A673 (cell line): ENCODE data around the gene PRTG.

Experiments used
- EZH2 ChIP-seq: fragments of 200-600 bp; sonication (generic); IDR thresholded peaks from 2 replicates; pipeline ENCODE4 v1.6.1; 2017; ENCODE audit warnings: borderline replicate concordance, low read depth, mild to moderate bottlenecking, mixed read lengths, antibody characterized with exemption, low read length; ENCODE audit not compliant: poor library complexity, severe bottlenecking
- TF ChIP-seq, protein P1 (sequence below): fragments of 300-800, 200-600 bp; sonication (generic); conservative IDR thresholded peaks from 2 replicates; pipeline ENCODE4 v1.5.1; 2017; ENCODE audit warnings: low read depth, mild to moderate bottlenecking, antibody characterized with exemption, low read length, moderate library complexity, mixed read lengths

DNA sequence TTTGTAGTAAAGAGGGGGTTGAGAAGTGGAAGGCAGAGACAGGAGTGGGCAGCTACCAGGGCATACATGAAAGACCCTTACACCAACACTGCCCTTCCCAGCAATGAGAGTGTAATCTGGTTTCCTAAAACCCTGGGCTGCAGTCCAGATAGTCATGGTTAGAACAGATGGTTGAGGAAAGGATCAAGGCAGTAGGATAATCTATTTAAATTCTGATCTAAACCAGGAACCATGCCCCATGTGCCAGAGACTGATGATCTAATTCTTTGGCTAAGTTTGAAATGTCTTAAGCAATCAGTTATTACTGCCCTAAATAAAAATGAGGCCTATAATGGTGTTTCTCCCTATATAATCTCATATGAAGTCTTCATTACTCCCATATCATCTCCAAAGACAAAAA is 59.6 kb downstream of the PRTG start:
- TF ChIP-seq, protein P1, sequence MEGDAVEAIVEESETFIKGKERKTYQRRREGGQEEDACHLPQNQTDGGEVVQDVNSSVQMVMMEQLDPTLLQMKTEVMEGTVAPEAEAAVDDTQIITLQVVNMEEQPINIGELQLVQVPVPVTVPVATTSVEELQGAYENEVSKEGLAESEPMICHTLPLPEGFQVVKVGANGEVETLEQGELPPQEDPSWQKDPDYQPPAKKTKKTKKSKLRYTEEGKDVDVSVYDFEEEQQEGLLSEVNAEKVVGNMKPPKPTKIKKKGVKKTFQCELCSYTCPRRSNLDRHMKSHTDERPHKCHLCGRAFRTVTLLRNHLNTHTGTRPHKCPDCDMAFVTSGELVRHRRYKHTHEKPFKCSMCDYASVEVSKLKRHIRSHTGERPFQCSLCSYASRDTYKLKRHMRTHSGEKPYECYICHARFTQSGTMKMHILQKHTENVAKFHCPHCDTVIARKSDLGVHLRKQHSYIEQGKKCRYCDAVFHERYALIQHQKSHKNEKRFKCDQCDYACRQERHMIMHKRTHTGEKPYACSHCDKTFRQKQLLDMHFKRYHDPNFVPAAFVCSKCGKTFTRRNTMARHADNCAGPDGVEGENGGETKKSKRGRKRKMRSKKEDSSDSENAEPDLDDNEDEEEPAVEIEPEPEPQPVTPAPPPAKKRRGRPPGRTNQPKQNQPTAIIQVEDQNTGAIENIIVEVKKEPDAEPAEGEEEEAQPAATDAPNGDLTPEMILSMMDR: no peak
- TF ChIP-seq EZH2: no peak
